Stimulated activated CD4-positive, alpha-beta T cell treated with anti-CD3 and anti-CD28 coated beads, Interleukin-2, amount 100 ng/mL, for 48 hours (primary cell): ENCODE measurements around the gene ATP6V1E1.

ENCODE experiments used
- DNase-seq, 2 donors: peaks; one replicate each; pipeline ENCODE4 v3.0.0-alpha.2; 2020

The ATP6V1E1 gene

DNA sequence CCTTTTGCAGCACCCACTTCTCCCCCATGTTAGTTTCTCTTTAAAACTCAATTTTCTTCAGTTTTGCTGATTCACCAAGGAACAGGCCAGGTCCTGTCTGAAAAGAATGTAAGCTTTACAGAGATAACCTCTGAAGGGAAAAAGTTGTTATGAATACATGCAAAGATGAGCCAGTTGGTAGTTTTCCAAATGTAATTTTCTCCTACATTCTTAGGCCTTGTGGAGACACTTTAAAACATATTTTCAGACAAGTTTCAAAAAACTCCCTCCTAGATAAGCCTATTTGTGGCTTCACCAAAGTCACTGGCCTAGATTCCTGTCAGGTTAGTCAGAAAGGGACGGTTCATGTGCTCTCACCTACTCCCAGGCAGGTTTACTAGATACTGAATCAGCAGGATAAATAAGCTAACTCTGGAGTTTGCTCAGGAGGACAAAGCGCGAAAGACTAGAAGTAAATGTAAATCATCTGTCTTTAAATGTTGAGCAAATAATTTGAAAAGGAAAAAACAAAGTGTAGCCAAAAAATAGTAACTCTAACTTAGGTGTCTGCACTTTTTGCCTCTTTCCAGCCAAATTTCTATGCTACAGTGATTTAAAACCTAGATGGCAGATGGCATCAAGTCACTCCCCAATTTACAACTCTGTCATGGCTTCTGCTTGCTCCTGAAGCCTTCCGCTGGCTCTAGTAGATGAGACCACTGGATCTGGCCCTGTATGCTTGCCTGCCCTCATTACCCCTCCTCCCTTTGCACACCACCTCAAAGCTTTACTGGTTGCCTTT lies 4.9 kb upstream of the ATP6V1E1 start:
- no peak for DNase-seq

GRCh38 chr22:17631076-17631565 lies 2.6 kb upstream of the ATP6V1E1 start:
- DNase-seq: no peak

DNA sequence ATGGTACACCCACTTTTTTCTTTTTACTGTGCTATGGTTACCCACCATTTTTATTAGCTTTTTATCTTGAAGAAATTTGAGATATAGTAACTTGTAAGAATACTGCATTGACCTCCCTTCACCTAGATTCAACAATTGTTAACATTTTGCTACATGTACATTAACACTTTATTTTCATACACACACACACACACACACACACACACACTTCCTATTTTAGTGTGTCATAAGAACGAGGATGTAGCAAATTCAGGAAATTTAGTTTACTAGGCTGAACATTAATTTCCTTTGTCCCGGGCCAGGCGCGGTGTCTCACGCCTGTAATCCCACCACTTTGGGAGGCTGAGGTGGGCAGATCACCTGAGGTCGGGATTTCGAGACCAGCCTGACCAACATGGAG lies 1.1 kb upstream of the ATP6V1E1 start:
- no peak for DNase-seq

DNA sequence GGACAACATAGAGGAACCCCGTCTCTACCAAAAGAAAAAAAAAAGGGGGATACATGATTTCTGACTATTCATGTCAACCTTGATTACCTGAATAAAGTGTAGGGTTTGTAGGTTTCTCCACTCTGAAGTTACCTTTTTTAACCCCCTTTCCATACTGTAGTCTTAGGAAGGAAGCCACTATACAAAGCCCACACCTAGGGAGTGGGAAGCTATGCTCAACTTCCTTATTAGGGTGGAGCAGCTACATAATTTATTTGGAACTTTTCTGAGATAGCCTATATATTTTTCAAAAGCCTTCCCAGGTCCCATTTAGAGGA lies 582 bp upstream of the ATP6V1E1 start:
- no peak for DNase-seq

GRCh38 chr22:17627961-17628405 lies 566 bp downstream of the ATP6V1E1 start:
- DNase-seq: no peak

DNA sequence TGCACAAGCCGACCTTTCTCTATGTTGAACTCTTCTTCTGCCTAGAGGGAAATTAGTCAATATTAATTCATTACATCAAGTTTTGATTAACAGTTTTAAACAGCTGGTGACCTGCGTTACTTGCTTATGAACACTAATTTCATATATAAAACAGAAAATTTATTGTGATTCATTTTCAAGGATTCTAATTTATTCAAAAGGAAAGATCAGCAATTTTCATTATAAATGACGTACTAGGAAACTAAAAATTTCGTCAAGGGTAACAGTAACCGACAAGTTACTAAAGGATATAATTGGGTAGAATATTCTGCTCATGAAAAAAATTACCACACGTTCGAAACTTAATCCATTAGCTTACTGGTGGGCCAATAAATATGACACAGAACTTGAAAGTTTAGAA lies 15.3 kb downstream of the ATP6V1E1 start:
- no peak for DNase-seq

DNA sequence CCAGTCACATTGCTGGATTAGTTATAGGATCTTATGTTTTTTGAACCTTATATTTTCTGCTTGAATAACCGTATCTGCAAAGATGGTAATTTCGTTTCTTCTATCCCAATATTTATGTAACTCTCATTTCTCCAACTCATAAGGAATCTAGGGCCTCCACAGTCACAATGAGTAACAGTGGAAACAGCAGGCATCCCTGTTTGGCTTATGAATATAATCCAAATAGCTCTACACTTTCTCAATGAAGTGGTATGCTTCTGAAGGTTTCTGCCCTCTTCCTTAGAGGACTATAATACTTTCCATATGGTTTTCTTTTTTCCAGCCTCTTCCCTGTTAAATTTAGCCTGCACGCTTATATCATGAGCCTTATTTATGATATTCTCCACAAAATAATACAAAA lies 16.5 kb downstream of the ATP6V1E1 start:
- DNase-seq: no peak

DNA sequence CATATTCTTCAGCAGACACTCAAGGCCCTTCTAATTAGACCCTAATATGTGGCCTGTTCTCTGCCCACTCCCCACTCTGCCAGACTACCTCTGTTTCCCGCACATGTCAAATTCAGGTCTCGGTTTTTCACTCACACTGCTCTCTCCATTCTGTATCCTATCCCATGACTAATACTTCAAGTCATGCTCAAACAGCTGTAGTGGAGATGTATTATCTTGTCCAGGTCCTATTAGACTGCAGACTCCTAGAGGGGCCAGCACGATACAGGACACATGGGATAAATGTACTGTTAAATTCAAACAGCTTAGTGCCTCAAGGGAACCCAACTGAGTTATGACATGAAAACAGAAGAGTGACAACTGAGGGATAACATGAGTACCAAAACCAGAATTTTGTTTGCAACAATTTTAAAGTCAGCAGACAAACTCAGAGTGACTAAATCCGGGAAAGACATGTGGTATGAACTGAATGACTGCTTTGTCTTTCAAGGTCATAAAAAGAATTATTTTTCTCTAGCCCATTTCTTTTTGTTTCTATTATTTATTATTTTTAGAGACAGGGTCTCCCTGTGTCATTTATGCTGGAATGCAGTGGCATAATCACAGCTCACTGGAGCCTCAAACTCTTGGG lies 20.5 kb downstream of the ATP6V1E1 start:
- DNase-seq: no peak

DNA sequence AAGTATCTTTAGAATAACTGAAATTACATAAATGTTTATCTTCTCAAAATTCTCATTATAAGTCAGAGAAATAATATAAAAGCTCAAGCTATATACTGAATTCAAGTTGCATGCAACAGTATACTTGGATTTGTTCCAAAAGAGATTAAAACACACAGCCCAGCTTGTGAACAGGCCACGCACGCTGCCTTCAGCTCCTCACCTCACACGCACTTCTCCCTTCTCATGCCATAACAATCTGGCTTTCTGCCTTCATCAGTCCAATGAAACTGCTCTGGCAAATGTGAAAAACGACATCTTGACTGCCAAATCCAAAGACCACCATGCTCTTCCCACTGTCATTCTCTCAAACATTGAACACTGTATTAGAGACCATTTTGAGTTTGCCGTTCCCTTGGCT lies 22.1 kb downstream of the ATP6V1E1 start:
- no peak for DNase-seq

DNA sequence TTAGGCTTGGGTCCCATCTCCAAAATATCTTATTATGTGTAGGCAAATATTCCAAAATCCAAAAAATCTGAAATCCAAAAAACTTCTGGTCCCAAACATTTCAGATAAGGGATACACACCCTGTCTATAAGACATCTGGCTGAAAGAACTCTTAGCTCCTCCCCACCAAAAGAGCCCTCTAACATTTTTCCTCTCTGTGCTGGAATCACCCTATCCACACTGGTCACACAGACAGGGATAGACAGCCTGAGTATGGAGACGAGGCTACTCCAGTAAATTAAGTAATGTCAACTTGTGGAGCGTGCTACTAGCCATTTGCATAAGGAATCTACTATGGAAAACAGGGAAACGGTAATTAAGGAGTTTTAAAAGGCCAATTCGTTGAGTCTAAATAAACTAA lies 24.9 kb downstream of the ATP6V1E1 start:
- DNase-seq: no peak

- DNase-seq: no peak
Measured at GRCh38 chr22:17601031-17601430, 27.5 kb downstream of the ATP6V1E1 start.

DNA sequence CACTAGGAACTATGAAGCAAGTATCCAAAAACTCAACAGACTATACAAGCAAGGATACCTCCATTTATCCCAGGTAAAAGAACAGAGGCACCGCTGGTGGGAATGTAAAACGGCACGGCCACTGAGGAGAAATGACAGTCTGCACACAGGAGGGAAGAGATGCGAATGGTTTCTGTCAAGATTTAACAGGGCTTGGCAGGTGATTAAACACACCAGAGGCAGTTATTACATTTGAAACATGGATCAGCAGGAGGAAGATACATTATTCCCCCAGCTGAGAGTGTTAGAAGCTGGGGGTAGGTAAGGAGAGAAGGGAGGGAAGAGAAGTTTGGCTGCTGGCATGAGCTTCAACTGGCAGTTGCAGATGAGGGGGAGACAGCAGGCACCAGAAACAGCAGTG lies 30.2 kb downstream of the ATP6V1E1 start:
- no peak for DNase-seq

GRCh38 chr22:17597217-17597616 lies 31.3 kb downstream of the ATP6V1E1 start:
- DNase-seq: no peak

DNA sequence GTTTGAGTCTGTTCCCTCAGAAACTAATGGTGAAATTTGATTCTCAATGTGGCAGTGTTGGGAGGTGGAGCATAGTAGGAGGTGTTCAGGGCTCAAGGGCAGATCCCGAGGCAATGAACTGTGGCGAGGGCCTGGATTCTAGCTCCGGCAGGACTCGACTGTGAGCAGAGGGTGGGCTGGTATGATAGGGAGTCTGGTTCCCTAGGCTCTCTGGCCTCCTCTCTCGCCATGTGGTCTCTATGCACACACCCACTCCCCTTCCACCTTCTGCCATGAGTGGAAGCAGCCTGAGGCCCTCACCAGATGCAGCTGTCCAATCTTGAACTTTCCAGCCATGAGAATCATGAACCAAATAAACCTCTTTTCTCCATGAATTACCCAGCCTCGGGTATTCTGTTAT lies 32.3 kb downstream of the ATP6V1E1 start:
- DNase-seq: no peak

GRCh38 chr22:17592201-17592600 lies 36.3 kb downstream of the ATP6V1E1 start:
- DNase-seq: no peak

DNA sequence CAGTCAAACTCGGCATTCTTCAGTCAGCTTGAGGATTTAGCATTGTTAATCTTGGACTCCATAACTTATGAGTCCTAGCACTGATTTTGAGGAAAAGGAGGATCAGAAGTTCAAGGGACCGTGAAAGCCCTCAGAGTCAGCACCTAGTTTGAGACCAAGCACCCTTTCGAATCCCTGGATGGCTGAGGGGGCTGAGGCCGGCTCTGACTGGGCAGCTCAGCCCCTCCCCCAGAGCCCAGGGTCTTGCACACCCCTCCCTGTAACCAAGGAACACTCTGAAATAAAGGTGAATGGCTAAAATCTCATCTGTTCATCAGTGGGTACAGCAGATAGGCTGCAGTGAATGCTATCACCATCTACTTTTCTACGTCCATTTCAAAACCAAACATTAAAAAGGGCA lies 38.0 kb downstream of the ATP6V1E1 start:
- DNase-seq: no peak

DNA sequence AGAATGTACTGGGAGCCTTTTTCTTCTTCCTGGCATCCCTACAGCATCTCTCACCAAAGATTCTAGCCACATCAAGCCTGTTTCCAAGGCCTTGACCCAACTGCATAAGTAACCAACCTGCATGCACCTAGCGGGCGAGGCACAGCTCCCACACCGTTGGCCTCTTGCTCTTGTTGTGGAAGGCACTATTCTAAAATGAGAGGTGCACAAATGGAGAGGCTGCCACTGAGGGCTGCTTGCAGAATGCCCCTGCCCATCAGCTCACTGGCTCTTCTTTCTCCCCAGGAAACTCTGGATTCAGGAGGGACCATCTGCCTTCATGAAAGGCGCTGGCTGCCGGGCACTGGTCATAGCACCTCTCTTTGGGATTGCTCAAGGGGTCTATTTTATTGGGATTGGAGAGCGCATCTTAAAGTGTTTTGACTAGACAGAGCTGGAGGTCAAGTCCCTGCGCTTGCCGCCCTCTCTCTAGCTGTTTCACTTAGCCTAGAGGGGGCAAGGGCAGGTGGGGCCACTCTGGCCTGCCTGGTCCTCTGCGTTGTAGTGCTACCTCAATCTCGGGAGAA lies 38.7 kb downstream of the ATP6V1E1 start:
- DNase-seq: no peak

GRCh38 chr22:17588606-17589005 lies 39.9 kb downstream of the ATP6V1E1 start:
- DNase-seq: no peak

DNA sequence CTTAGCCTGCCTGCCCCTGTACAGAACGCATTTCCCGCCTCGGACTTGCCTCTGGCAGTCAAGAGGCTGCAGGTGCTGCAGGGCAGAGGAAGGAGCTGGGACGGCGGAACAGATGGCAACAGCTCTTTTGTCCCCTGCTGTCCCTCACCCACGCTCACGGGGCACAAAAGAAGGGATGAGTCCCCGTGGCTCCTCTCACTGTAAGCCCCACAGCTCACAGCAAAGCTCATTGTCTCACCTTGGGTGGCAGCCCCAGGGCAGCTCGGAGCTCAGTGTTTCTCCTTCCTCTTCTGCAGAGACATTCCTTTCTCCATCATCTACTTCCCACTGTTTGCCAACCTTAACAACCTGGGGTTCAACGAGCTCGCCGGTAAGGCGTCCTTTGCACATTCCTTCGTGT lies 40.9 kb downstream of the ATP6V1E1 start:
- no peak for DNase-seq

- DNase-seq: no peak
Measured at GRCh38 chr22:17586831-17587440, 41.6 kb downstream of the ATP6V1E1 start.

DNA sequence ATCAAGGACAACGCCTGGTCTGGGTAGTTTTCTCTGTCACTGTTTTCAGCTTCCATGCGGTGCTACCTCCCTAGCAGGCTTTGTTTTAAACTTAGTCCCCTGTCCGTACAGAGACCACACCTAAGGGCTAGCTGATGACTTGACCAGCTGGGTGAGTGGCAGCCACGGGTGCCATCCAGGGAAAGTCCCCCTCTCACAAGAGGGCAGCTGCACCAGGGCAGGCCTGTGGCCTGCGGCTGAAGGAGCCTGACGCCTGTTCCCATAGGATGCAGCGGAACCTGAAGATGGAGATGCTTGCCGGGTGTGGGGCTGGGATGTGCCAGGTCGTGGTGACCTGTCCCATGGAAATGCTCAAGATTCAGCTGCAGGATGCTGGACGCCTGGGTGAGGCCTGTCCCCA lies 45.4 kb downstream of the ATP6V1E1 start:
- DNase-seq: no peak

- DNase-seq: no peak
Measured at GRCh38 chr22:17581631-17582030, 46.9 kb downstream of the ATP6V1E1 start.

DNA sequence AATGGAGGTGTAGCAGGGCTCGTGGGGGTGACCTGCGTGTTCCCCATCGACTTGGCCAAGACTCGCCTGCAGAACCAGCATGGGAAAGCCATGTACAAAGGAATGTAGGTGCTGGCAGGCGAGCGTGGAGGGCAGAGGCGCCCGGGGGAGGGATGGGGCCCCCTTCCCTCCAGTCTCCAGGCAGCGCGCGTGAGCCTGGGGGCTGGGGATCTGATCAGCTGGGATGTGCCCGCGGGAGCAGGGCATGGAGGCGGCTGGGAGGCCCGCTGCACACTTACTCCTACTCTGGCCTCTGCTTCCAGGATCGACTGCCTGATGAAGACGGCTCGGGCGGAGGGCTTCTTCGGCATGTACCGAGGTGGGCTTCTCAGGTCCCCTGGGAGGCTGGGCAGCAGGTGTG lies 47.5 kb downstream of the ATP6V1E1 start:
- no peak for DNase-seq

DNA sequence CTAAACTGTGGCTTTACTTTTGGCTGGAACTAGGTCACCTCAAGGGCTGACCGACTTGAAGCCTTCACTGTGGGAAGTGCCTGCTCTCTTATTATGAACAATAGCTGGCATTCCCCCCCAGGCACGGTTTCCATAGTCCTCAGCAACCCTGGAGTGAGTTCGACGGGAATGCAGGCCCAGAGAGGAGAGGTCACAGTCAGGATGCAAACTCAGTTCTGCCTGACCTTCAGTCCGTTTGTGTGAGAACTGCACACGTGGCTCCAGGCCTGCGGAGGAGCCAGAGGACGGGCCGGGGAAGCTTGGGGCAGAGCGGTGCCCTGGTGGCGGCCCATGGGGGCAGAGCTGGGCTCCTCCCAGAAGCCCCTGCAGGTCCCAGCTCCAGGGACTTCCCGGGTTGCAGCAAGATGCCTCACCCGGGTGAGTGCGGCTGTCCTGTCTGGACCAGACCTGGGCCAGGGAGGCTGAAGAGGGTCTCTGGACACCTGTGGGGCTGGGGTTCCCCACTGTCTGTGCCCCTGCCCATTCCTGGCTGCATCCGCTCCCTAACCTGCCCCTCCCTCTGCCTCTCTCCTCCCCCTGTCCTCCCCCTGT lies 48.0 kb downstream of the ATP6V1E1 start:
- no peak for DNase-seq
